ENCODE data around the gene PSMD6.

The PSMD6 gene

DNA sequence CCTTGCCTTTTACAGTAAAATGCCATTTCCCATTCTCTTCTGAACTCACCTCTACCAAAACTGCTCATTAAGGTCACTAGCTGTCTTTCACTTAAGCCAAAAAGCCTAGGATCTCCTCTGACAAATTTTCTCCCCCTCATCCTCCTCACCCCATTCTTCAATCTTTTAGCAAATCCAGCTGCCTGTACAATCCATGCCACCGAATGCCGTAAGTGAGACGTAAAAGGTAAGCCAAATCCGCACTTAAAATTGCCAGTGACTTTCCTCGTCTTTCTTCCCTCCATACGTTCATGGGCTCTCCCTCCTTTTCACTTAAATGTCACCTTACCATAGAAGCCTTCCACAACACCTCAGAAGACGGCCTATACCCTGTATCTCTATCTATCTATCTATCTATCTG lies 13.8 kb downstream of the PSMD6 start:
- DNase-seq (ENCODE audit: low spot score): no peak
- in situ Hi-C loops (cut with MboI; ENCODE audit: low pct_unique_long_range_greater_than_20kb, low sequenced_read_pairs, unreplicated experiment): loop anchor here (25.0 kb wide), 1 partner anchor 647 kb away; no protein-coding TSS in a partner anchor
- TF ChIP-seq CTCF (IDR thresholded peaks at IDR 0.05; ENCODE audit: extremely low read depth, insufficient read depth, missing control alignments): no peak

- in situ Hi-C loops (cut with MboI; ENCODE audit: low pct_unique_long_range_greater_than_20kb, low sequenced_read_pairs, unreplicated experiment): loop anchor here (25.0 kb wide), 1 partner anchor 646 kb away; no protein-coding TSS in a partner anchor
- DNase-seq (ENCODE audit: low spot score): no peak
- no peak for TF ChIP-seq CTCF (IDR thresholded peaks at IDR 0.05; ENCODE audit: extremely low read depth, insufficient read depth, missing control alignments)
Observed at GRCh38 chr3:64008487-64009351, 14.6 kb downstream of the PSMD6 start.

- DNase-seq (ENCODE audit: low spot score): no peak
- no peak for TF ChIP-seq CTCF (IDR thresholded peaks at IDR 0.05; ENCODE audit: extremely low read depth, insufficient read depth, missing control alignments)
- in situ Hi-C loops (cut with MboI; ENCODE audit: low pct_unique_long_range_greater_than_20kb, low sequenced_read_pairs, unreplicated experiment): loop anchor here (25.0 kb wide), 1 partner anchor 646 kb away; no protein-coding TSS in a partner anchor
Observed at GRCh38 chr3:64008017-64008416, 15.3 kb downstream of the PSMD6 start.

DNA sequence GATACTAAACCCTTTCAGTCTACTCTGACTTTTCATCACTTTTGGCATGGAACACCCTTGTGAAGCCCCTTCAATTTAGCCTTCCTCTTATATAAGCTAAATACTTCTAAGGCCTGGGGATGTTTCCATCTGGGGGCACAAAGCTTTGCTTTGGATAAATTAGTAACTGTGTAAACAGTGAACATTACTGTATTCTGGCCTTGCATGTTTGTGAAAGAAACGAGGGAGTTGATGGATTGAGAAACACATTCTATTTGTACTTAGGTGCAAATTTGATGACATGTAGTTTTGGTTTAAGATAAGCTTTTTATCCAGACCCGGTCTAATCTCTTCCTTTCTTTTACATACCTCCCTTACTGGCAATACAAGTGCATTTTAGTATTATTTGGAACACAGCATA lies 19.7 kb downstream of the PSMD6 start:
- no peak for DNase-seq (ENCODE audit: low spot score)
- in situ Hi-C loops (cut with MboI; ENCODE audit: low pct_unique_long_range_greater_than_20kb, low sequenced_read_pairs, unreplicated experiment): loop anchor here (25.0 kb wide), 1 partner anchor 641 kb away; no protein-coding TSS in a partner anchor
- no peak for TF ChIP-seq CTCF (IDR thresholded peaks at IDR 0.05; ENCODE audit: extremely low read depth, insufficient read depth, missing control alignments)

GRCh38 chr3:64002233-64002632 lies 21.1 kb downstream of the PSMD6 start:
- DNase-seq (ENCODE audit: low spot score): no peak
- in situ Hi-C loops (cut with MboI; ENCODE audit: low pct_unique_long_range_greater_than_20kb, low sequenced_read_pairs, unreplicated experiment): loop anchor here (25.0 kb wide), 1 partner anchor 640 kb away; no protein-coding TSS in a partner anchor
- no peak for TF ChIP-seq CTCF (IDR thresholded peaks at IDR 0.05; ENCODE audit: extremely low read depth, insufficient read depth, missing control alignments)

- no peak for TF ChIP-seq CTCF (IDR thresholded peaks at IDR 0.05; ENCODE audit: extremely low read depth, insufficient read depth, missing control alignments)
- in situ Hi-C loops (cut with MboI; ENCODE audit: low pct_unique_long_range_greater_than_20kb, low sequenced_read_pairs, unreplicated experiment): loop anchor here (25.0 kb wide), 1 partner anchor 638 kb away; no protein-coding TSS in a partner anchor
- no peak for DNase-seq (ENCODE audit: low spot score)
Observed at GRCh38 chr3:64000453-64001055, 22.7 kb downstream of the PSMD6 start.

Measured in GM13977 (cell line).